Upper lobe of left lung (tissue), 6 donors: ENCODE measurements around the gene PLD3. TPM values are rescaled to one million over a fixed set of nuclear protein-coding genes. Genes with fewer than 3 reads are reported as not detected.

Source experiments
- ATAC-seq, 2 donors: fragments of 200-7000 bp; cut with Tn5 transposase; one replicate each; pipeline ENCODE4 v1.9.1; 2022; ENCODE audit warnings: mild to moderate bottlenecking in 2 of 2, moderate library complexity in 2 of 2; ENCODE audit not compliant: low FRiP score in 2 of 2
- DNase-seq, 2 donors: peaks; one replicate each; pipeline ENCODE4 v3.0.0-alpha.2; 2019 to 2020
- H3K27ac ChIP-seq, 4 donors: fragments of 200-600 bp; sonication (generic); one replicate each; pipeline ENCODE4 v1.5.1; 2016 to 2019
- H3K27me3 ChIP-seq, 4 donors: fragments of 200-600 bp; sonication (generic); one replicate each; pipeline ENCODE4 v1.5.1; 2017 to 2019
- H3K36me3 ChIP-seq, 4 donors: fragments of 200-600 bp; sonication (generic); one replicate each; pipeline ENCODE4 v1.5.1; 2016 to 2019
- H3K4me1 ChIP-seq, 4 donors: fragments of 200-600 bp; sonication (generic); one replicate each; pipeline ENCODE4 v1.5.1; 2018 to 2019
- H3K4me3 ChIP-seq, 4 donors: fragments of 200-600 bp; sonication (generic); one replicate each; pipeline ENCODE4 v1.5.1; 2017 to 2019; ENCODE audit warnings: mild to moderate bottlenecking in 2 of 4, moderate library complexity in 1 of 4
- H3K9me3 ChIP-seq, 4 donors: fragments of 200-600 bp; sonication (generic); one replicate each; pipeline ENCODE4 v1.5.1; 2018 to 2019
- EP300 ChIP-seq, 4 donors: sonication (generic); formaldehyde crosslinking; IDR thresholded peaks; one replicate each; pipeline ENCODE4 v1.5.1; 2017; ENCODE audit warnings: antibody characterized with exemption in 4 of 4, control low read depth in 2 of 4
- POLR2A ChIP-seq, 4 donors: fragments of 450-650 bp; IDR thresholded peaks; one replicate each; pipeline ENCODE4 v1.5.1; 2016 to 2017; ENCODE audit warnings: antibody characterized with exemption in 4 of 4, mild to moderate bottlenecking in 2 of 4
- POLR2AphosphoS5 ChIP-seq, 2 donors: sonication (generic); formaldehyde crosslinking; IDR thresholded peaks; one replicate each; pipeline ENCODE4 v1.5.1; 2017; ENCODE audit warnings: antibody characterized with exemption in 2 of 2
- WGBS, 2 donors: methylation state at CpG; one replicate each; pipeline ENCODE4 v1.1.5; 2017 to 2018; 5-methylcytosine and 5-hydroxymethylcytosine counted together
- total RNA-seq, 6 donors: library from RNA; depleted of rRNA in 4 of 6; stranded (reverse); fragments of >200 nt in 4 of 6; gene quantifications; one replicate each; pipeline versions ENCODE4 v1.1.0 to v1.2.1, GENCODE V29; 2016 to 2021
- TF ChIP-seq, protein P1 (sequence below), 6 experiments: fragments of 450-650 bp in 4 of 6; fragments of 200-600 bp in 2 of 6; sonication (generic) in 2 of 6; IDR thresholded peaks; one replicate each; pipeline ENCODE4 v1.5.1; 2016 to 2019; ENCODE audit warnings: antibody characterized with exemption in 6 of 6
- donor health status: DM: no; HTN: no; CAD: no; lungs with moderate emphysema.
- donor health status: DM: no; HTN: yes; CAD: no; lungs with severe emphysema.

The PLD3 gene
- total RNA-seq, 6 donors from 2014 or later = 257 to 710 (median 470) TPM

DNA sequence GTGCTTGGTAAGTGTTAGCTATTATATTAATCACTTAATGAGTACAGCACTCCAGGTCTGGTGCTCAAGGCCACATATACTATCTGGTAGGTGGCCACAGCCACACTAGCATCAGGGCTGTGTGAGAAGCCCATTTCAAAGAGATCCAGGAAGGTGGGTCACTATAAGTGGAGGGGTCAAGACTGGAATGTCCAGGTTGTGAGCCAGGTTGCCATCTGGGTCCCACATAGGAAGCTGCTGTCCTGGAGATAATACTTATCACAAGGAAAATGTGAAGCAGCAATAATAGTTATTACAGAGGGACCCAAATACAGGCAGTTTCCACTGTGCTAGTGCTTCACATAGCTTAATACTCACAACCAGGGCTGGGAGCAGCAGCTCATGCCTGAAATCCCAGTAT, 13.4 kb upstream of the PLD3 start:
- Histone ChIP-seq H3K27ac (no peak overlapping the region), H3K4me1 (peaks cover 0 to 9% (median 0%) of the 10 kb centered on the region in 4 donors), H3K4me3 (no peak overlapping the region), H3K9me3 (no peaks in the 10 kb centered on the region), H3K36me3 (peaks cover 20 to 58% (median 42%) of the 10 kb centered on the region in 4 donors), H3K27me3 (no peaks in the 10 kb centered on the region)
- TF ChIP-seq POLR2AphosphoS5 (IDR thresholded peaks at IDR 0.05) (no peak), EP300 (IDR thresholded peaks at IDR 0.05) (no peak)
- TF ChIP-seq, protein P1, sequence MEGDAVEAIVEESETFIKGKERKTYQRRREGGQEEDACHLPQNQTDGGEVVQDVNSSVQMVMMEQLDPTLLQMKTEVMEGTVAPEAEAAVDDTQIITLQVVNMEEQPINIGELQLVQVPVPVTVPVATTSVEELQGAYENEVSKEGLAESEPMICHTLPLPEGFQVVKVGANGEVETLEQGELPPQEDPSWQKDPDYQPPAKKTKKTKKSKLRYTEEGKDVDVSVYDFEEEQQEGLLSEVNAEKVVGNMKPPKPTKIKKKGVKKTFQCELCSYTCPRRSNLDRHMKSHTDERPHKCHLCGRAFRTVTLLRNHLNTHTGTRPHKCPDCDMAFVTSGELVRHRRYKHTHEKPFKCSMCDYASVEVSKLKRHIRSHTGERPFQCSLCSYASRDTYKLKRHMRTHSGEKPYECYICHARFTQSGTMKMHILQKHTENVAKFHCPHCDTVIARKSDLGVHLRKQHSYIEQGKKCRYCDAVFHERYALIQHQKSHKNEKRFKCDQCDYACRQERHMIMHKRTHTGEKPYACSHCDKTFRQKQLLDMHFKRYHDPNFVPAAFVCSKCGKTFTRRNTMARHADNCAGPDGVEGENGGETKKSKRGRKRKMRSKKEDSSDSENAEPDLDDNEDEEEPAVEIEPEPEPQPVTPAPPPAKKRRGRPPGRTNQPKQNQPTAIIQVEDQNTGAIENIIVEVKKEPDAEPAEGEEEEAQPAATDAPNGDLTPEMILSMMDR (IDR thresholded peaks at IDR 0.05) = no peak
- DNase-seq (no peak), ATAC-seq (no peak)

DNA sequence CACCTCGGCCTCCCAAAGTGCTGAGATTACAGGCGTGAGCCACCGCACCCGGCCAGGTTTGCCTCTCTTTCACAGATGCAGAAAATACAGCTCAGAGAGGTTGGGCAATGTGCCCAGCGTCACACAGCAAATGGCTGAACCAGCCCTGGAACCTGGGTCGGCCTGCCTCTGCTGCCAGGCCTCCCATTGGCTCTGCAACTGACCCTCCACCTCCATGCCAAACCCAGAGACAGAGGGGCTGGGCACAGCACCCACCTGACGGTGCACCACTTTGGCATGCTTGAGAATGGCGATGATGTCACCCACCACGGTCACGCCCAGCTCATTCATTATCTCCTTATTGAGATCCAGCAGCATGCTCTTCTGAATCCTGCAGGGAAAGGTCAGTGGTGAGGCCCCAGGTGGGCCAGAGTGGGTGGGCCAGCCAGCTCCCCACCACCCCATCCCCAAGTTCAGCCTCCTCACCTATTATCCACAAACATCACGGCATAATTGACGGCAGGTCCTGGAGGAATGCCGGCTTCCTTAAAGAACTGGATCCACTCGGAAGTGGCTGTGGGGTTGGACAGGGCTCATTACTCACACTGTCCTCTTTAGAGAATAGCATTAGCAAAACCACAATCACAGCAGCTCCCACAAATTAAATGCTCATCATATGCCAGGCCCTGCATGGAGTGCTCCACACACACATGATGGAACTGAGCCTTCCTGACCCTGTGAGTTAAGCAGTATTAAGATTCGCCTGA, 12.5 kb upstream of the PLD3 start:
- DNase-seq (no peak), ATAC-seq (no peak)
- Histone ChIP-seq H3K27ac (no peak overlapping the region), H3K27me3 (no peaks in the 10 kb centered on the region), H3K4me3 (no peak overlapping the region), H3K4me1 (peaks cover 0 to 8% (median 0%) of the 10 kb centered on the region in 4 donors), H3K36me3 (peaks cover 20 to 51% (median 37%) of the 10 kb centered on the region in 4 donors), H3K9me3 (no peaks in the 10 kb centered on the region)
- 95 to 98% methylated on average over 15 of the region's 15 CpGs for WGBS, 2 donors
- TF ChIP-seq EP300 (IDR thresholded peaks at IDR 0.05) = no peak
- TF ChIP-seq POLR2A (IDR thresholded peaks at IDR 0.05) = no peak
- no peak for TF ChIP-seq POLR2AphosphoS5 (IDR thresholded peaks at IDR 0.05)
- TF ChIP-seq, protein P1 (IDR thresholded peaks at IDR 0.05) = no peak

DNA sequence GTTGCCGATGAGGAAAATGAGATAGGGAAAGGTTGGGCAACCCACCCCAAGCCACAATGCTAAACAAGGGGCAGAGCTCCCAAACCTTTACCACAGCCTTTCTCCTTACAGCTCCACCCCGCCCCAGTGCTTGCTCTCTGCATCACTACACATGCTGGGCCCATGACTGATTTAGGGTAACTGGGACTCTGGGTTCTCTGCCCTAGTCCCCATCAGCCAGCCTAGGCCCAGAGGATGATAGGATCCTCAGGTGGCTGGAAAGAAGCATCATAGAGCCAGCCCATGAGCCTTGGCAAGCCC, 11.9 kb upstream of the PLD3 start:
- H3K4me1 ChIP-seq = peaks cover 0 to 10% (median 2%) of the 10 kb centered on the region in 4 donors
- H3K4me3 ChIP-seq = no peak overlapping the region
- peaks cover 15 to 45% (median 32%) of the 10 kb centered on the region in 4 donors for H3K36me3 ChIP-seq
- no peak overlapping the region for H3K27ac ChIP-seq
- 93 to 100% methylated on average over 2 of the region's 2 CpGs for WGBS, 2 donors
- H3K27me3 ChIP-seq = no peaks in the 10 kb centered on the region
- no peak for ATAC-seq
- no peak for DNase-seq
- TF ChIP-seq EP300 (IDR thresholded peaks at IDR 0.05) (no peak), POLR2A (IDR thresholded peaks at IDR 0.05) (no peak), POLR2AphosphoS5 (IDR thresholded peaks at IDR 0.05) (no peak)
- TF ChIP-seq, protein P1 (IDR thresholded peaks at IDR 0.05) = no peak
- H3K9me3 ChIP-seq = no peaks in the 10 kb centered on the region

DNA sequence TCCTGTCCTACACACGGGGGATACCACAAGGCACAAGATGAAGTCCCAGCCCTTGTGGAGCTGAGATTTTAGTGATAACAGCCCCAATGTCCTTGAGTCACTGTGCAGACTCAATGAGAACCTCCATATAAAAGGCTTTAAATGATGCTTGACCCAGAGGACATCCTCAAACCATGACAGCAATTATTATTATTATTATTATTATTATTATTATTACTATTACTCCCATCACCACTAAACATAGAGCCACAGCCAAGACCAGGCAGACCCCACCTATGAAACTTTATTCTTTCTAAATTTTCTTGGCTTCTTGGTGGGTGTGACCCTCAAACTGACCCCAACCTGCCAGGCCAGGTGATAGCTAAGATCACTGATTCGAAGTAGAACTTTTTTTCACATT, 11.4 kb upstream of the PLD3 start:
- Histone ChIP-seq H3K36me3 (peaks cover 13 to 40% (median 27%) of the 10 kb centered on the region in 4 donors), H3K4me1 (peaks cover 0 to 13% (median 6%) of the 10 kb centered on the region in 4 donors), H3K27me3 (no peaks in the 10 kb centered on the region), H3K27ac (no peak overlapping the region), H3K9me3 (no peaks in the 10 kb centered on the region), H3K4me3 (no peak overlapping the region)
- 79 to 97% methylated on average over 2 of the region's 2 CpGs for WGBS, 2 donors
- TF ChIP-seq EP300 (IDR thresholded peaks at IDR 0.05) (no peak), POLR2AphosphoS5 (IDR thresholded peaks at IDR 0.05) (no peak), POLR2A (IDR thresholded peaks at IDR 0.05) (no peak)
- TF ChIP-seq, protein P1 (IDR thresholded peaks at IDR 0.05) = no peak
- DNase-seq = no peak
- ATAC-seq = no peak

DNA sequence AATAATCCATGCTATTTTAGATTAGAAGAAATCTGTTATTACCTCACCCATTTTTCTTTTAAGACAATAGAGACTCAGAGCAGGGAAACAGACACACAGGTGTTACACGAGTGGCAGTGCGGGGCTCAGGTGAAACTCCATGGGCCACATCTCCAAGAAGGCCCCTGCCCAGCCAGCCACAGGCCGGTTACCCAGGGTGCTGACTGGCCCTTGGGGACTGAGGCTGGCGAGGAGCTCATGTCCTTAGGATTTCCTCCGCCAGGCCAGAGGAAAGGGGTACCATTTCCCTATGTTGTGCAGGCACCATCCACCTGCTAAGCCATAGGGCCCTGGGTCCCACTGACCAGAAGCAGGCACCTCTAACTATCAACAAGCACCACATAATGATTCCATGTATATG, 10.9 kb upstream of the PLD3 start:
- Histone ChIP-seq H3K36me3 (peaks cover 8 to 35% (median 23%) of the 10 kb centered on the region in 4 donors), H3K4me3 (no peak overlapping the region), H3K4me1 (peaks cover 0 to 18% (median 11%) of the 10 kb centered on the region in 4 donors), H3K27me3 (no peaks in the 10 kb centered on the region), H3K27ac (no peak overlapping the region), H3K9me3 (no peaks in the 10 kb centered on the region)
- no peak for DNase-seq
- no peak for TF ChIP-seq POLR2A (IDR thresholded peaks at IDR 0.05)
- no peak for TF ChIP-seq EP300 (IDR thresholded peaks at IDR 0.05)
- no peak for TF ChIP-seq POLR2AphosphoS5 (IDR thresholded peaks at IDR 0.05)
- TF ChIP-seq, protein P1 (IDR thresholded peaks at IDR 0.05) = no peak
- no peak for ATAC-seq
- 94 to 97% methylated on average over 5 of the region's 5 CpGs for WGBS, 2 donors
